NCI-H345 (cell line): ENCODE data around the gene ZNF431.
"Not testable (repeated sequence)": the region's sequence is repeated elsewhere in the genome, so short reads cannot be mapped to it uniquely, and the experiment has no call there.

Experiments used
- DNase-seq: peaks from one replicate; lab custom pipeline; 2025; lab: John Stamatoyannopoulos, UW

Gene ZNF431

GRCh38 chr19:21147540-21147939 lies 5.7 kb downstream of the ZNF431 start:
- DNase-seq: no peak

- DNase-seq: no peak
These were observed 6.8 kb downstream of the ZNF431 start for GRCh38 chr19:21148681-21149080.

GRCh38 chr19:21149877-21150276 lies 8.0 kb downstream of the ZNF431 start:
- no peak for DNase-seq

- no peak for DNase-seq
These were observed 9.6 kb downstream of the ZNF431 start for GRCh38 chr19:21151460-21151859.

- DNase-seq: no peak
These were observed 16.8 kb downstream of the ZNF431 start for GRCh38 chr19:21158523-21159135.

GRCh38 chr19:21164541-21164940 lies 22.7 kb downstream of the ZNF431 start:
- DNase-seq: no peak

- DNase-seq: no peak
These were observed 24.6 kb downstream of the ZNF431 start for GRCh38 chr19:21166436-21166835.

- DNase-seq: no peak
These were observed 55.9 kb downstream of the ZNF431 start for GRCh38 chr19:21197590-21198295.

- peak; percentile 2 for DNase-seq
These were observed 61.1 kb downstream of the ZNF431 start for GRCh38 chr19:21202865-21203494.

- DNase-seq: no peak
These were observed 68.3 kb downstream of the ZNF431 start for GRCh38 chr19:21210037-21210621.

- no peak for DNase-seq
These were observed 79.9 kb downstream of the ZNF431 start for GRCh38 chr19:21221693-21222092.

- DNase-seq: not testable (repeated sequence)
These were observed 88.1 kb downstream of the ZNF431 start for GRCh38 chr19:21229938-21230337.

- no peak for DNase-seq
These were observed 91.9 kb downstream of the ZNF431 start for GRCh38 chr19:21233691-21234090.

- DNase-seq: not testable (repeated sequence)
These were observed 94.9 kb downstream of the ZNF431 start for GRCh38 chr19:21236751-21237150.

- no peak for DNase-seq
These were observed 96.8 kb downstream of the ZNF431 start for GRCh38 chr19:21238670-21239069.
